HPDE6-E6E7 (cell line): ENCODE measurements around the gene IL1RN.
A peak's percentile ranks its signal among the peaks of the same experiment; 100 is the strongest.
"Not testable (repeated sequence)": the region's sequence is repeated elsewhere in the genome, so short reads cannot be mapped to it uniquely, and the experiment has no call there.

ENCODE experiments used
- DNase-seq: peaks from one replicate; pipeline ENCODE4 v3.0.0; 2011; ENCODE audit warnings: missing footprints; ENCODE audit errors: extremely low spot score

IL1RN gene, protein sequence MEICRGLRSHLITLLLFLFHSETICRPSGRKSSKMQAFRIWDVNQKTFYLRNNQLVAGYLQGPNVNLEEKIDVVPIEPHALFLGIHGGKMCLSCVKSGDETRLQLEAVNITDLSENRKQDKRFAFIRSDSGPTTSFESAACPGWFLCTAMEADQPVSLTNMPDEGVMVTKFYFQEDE

DNA sequence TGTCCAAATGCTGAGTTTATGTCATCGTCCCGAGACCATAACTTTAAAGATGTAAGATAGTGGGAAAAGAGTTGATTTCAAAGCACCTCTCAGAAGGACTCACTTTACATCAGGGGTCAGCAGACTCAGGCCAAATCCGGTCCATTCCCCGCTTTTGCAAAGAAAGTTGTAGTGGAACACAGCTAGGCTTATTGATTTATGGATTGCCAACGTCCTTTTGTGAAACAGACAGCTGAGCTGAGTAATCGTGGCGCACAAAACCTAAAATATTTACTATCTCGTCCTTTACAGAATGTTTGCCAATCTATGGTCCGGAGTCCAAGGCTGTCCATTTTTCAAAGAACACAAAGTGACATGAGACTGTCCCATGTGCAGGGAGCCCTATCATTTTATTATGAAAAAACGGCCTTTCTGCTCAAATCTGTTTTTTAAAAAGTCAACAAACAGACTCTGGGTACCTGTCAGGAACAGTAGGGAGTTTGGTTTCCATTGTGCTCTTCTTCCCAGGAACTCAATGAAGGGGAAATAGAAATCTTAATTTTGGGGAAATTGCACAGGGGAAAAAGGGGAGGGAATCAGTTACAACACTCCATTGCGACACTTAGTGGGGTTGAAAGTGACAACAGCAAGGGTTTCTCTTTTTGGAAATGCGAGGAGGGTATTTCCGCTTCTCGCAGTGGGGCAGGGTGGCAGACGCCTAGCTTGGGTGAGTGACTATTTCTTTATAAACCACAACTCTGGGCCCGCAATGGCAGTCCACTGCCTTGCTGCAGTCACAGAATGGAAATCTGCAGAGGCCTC, at the start of gene IL1RN:
TSS of gene IL1RN (plus strand) at position 754 of the 801 bp plus-strand sequence. CDS start at position 781, 27 bp downstream.
- no peak for DNase-seq

DNA sequence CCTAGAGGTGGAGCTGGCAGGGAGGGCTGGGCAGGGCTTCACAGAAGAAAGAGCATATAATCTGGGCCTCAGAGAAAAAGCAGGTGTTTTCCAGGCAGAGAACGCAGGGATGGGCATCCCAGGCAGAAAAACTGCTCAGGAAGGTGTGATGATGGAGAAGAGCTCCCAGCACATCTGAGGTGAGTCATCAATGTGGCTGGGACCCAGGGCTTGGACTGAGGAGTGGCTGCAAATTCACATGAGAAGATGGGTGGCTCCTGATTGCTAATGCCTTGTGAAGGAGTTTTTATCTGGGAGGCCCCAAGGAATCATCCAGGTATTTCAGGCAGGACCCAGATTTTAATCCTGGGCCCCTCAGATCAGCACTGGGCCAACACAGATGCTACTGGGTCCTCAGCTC, 49.5 kb upstream of the IL1RN start:
- DNase-seq, result peak; percentile 89

DNA sequence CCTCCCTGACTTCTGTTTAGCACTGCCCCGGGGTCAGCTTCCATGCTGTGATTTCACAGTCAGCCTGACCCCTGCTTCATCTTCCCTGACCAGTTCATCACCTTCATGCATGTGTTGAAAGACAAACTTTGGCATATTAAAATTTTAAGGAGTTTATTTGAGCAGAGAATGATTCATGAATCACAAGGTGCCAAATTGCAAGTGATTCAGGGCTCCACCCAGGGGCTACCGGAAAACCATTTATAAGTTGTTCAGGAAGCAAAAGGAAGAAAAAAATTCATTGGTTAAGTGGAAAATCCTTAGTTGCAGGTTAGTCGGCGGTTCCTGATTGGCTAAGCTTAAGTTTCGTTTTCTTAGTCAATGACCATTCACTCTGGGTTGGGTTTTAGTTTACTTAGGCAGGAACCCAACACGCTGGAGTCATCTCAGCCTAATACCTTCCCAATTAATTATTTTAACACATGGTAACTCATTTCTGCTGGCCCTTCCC, 49.0 kb upstream of the IL1RN start:
- DNase-seq, result peak; percentile 76

DNA sequence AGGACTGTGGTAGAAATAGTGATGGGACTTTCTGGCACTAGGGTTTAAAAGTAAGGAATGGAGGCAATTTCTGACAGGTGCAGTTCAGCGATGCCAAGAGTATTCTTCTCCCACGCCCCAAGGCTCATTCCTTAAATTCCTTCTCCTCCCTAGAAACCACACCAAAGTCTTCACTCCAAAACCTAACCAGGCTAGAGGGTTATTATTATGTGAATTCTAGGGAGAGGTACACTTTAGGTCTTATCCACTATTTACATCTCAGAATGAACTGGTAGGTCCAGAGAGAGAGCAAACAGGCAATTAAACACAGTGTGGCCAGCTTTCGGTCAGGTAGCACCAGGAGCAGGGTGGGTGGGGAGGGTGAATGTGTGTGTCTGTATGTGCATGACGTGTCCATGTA, 48.3 kb upstream of the IL1RN start:
- DNase-seq, result no peak

DNA sequence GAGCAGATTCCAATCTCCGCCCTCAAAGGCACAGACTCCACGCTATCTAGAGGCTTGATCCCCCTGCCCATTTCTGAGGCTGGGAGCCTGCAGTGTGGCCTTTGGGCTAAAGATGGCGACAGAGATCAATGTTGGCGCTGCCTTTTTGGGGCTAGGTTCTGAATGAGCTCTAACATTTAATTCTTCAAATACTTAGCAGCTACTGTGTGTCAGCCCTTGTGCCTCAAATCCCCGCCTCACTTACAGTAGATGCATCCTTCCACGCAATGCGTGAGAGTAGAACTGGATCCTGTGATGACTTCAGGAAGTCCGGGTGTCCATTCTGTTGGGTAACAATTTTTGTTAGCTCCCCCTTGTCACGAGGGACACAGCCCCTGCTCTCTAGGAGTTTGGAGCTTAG, 47.3 kb upstream of the IL1RN start:
- no peak for DNase-seq

DNA sequence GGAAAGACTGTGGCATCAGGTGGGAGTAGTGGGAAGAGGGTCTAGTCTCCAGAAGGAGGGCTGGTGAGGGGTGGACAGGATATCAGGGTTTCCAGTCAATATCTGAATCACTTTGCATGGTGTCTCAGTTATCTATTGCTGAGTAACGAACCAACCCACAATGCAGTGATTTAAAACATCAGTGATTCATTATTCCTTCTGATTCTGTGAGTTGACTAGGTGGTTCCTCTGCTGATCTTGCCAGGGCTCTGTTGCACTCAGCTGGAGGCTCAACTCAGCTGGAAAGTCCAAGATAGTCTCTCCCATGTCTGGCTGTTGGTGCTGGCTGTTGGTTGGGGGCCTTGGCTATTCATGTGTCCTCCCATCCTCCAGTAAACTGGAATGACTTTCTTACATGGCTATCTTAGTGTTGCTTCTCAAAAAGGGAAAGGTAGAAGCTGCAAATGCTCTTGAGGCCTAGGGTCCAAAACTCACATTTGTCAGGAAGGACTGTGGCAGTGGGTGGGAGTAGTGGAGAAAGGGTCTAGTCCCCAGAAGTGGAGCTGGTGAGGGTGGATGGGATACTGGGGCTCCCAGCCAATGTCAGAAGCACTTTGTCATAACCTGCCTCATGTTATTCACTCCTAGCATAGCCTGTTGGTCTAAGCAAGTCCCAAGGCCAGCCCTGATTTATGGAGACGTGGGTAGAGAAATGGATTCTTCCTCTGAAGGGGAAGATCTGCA, 45.7 kb upstream of the IL1RN start:
- DNase-seq, result no peak

DNA sequence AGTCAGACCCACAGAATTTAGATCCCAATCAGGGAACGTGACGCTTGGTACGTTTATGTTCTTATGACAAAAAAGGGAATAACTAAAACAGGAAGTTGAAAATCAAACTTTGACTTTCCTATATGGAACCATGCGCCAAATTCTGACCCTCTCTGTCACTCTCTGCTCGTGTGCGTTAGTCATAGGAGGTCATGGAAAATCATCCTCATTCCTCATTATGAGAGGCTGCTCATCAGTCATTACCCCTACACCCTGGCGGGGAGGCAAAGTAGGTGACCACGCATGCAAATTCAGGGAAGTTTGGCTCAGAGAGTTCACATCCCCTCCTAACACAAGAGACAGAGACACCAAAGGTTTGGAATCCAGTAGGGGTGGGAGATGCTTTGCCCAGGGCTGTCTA, 44.1 kb upstream of the IL1RN start:
- no peak for DNase-seq

DNA sequence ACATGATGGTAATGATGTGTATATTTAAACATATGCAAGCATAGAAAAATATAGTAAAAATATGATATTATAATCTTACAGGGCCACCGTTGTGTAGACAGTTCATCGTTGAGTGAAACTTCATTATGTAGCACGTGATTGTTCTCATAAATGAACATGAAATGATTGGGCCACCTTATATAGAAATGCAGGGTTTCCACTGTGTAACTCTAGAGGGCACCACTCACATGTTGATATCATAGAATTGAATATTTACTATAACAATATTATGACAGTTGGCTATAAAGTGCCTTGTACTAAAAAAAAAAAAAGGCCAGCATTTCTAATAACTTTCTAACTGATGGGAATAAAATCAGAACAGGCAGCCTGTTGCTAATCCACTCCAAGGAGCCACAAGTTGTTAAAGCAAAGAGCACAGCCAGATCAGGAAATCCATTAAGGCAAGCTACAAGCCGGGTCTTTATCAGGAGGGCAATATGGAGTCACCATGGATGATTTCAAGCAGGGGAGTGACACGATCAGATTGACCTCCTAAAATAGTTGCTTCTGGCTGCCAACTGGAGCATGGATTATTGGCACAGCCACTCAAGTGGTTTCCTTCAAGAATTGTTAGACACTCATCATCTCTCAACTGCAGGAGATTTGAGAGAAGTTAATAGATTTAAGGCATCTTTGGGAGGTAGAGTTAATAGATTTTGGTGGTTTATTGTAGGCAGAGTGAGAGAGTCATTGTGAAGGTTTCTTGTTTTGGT, 43.0 kb upstream of the IL1RN start:
- DNase-seq, result no peak

DNA sequence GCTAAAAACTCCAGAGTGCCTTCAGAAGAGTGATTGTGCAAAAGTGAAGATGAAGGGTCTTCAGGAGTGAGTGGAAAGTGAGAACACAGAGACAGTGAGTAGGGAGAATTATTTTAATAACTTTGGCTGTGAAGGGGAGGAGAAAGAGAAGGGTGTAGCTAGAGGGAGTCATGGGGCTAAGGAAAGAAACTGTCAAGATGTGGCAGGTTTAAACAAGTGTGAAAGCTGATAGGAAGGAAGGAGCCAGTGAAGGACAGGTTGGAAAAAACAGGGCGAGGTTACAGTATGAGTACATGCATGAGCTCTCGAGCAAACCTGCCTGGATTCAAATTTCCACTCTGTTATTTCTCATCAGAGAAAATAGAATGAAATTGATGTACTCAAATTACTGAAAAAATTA, 41.9 kb upstream of the IL1RN start:
- DNase-seq, result peak; percentile 87

DNA sequence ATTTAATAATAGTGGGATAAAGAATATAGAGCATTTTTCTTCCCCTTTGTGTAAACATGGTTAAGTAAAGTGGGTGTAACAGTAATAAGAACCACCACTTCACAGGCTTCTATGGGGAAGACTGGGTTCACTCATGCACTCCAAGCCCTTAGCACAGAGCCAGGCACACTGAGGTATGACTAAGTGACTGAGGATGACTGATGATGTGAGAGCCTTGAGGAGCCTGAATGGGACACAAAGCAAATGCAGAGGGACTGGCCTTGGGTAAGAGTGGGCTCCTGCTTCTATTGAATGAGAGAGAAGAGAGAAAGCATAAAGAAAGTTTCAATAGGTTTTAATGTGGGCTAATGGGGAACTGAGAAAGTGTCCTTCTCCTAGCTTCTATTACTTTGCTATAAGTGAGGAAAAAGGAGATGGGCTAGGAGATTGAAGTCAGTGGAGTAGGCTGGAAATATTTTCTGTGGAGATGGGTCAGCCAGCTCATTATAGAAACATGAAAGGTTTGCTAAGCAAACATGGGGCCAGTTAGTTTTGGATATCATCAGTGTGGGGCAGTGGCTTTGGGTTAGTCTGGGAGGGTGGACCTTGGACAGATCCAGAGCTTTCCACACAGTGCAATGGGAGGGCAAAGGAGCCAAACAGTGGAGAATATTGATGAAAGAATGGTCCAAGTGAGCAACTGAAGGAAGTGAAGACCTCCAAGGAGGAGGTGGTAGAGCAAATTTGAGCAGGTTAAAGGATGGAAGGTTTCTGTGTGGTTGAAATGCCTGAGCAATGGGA, 39.0 kb upstream of the IL1RN start:
- no peak for DNase-seq

DNA sequence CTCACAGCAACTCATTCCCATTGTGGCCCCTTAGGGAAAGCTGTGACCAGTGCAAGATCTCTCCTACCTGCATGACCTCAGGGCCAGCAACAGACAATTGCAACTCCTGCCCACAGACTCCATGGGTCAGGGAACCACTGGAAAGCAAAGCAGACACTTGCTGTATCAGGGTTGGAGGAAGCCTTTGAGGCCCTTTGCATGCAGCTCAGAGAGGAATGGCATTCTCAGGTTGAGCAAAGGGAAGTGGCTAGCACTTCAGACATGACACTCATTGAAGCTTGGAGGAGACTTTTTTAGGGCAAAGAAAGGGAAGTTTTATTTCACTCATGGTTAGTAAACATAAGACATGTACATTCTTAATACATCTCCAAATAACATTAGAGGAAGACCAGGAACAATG, 37.5 kb upstream of the IL1RN start:
- DNase-seq, result no peak

DNA sequence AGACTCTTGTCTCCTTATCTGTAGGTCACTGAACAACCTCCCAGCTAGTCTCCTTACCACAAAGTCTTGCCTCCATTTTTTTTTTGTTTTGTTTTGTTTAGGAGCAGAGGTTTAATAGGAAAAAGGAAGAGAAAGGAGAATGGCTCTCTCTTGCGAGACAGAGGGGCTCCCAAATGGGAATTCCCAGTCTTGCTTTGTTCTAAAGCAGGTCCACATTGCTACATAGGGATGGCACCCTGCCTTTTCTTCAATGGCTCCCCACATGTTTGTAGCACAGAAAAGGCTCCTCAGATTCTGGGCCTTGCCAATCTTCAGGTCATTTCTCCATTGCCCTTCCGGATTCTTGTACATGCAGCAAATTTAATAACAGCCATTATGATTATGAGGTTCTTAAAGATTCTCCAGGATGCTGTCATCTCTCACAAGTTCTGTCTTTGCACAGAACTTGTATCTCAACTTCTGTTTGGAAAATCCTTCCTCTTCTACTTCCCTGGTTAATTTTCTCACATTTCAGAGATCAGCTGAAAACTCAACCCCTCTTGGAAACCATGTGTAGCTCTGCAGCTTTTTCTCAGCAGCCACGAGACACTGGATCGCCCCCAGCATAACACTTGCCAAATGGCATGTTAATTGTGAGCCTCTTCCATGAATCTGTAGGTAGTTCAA, 36.0 kb upstream of the IL1RN start:
- DNase-seq, result no peak

DNA sequence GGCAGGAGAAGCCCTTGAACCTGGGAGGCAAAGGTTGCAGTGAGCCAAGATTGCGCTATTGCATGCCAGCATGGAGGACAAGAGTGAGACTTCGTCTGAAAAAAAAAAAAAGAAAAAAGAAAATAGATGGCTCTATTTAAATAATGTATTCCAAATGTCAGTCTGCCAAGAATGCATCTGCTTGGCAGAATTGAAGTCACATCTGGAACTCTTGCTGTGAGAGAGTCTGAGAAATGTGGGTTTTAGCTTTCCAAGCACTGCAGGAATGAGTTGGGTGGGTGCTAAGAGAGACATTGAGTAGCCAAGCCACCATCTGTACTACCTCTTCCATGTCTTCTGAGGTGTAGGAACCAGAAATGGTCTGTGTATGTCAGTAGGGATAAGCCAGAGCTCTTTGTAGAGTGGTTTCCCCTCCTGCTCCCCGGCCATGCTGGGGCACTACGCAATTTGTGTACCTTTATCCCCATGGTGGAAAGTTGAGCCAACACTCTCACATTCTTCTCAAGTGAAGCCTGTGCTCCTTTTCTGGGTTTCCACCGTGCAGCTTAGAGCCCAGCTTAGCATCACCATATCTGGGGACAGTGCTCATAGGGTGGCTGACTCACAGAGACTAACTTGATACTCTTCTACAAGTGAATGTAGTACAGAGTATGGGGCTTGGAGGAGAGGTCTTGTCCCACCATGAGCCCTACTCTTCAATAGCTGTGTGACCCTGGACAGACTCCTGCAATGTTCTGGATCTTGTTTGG, 34.4 kb upstream of the IL1RN start:
- DNase-seq, result no peak

DNA sequence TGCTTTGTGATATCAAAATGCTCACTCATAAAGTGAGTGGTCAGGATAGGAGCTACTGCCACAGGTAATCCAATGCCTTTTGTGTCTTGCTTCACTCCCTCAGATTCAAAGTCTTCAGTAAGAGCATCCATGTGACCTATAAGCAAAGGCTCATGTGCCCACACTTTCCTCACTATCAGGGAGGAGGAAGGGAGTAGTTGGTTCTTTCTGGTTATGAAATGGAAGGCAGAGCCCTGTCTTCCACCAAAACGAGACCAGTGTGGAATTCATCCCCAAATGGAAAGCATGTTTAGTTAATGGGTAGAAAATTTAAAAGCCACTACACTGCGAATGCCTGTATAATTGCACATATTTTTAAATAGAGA, 33.8 kb upstream of the IL1RN start:
- no peak for DNase-seq

DNA sequence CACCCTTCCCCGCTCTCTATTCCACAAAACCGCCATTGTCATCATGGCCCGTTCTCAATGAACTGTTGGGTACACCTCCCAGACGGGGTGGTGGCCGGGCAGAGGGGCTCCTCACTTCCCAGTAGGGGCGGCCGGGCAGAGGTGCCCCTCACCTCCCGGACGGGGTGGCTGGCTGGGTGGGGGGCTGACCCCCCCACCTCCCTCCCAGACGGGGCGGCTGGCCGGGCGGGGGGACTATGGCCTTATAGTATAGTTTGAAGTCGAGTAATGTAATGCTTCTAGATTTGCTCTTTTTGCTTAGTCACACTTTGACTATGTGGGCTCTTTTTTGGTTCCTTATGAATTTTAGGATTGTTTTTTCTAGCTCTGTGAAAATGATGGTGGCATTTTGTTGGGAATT, 31.1 kb upstream of the IL1RN start:
- DNase-seq, result not testable (repeated sequence)

DNA sequence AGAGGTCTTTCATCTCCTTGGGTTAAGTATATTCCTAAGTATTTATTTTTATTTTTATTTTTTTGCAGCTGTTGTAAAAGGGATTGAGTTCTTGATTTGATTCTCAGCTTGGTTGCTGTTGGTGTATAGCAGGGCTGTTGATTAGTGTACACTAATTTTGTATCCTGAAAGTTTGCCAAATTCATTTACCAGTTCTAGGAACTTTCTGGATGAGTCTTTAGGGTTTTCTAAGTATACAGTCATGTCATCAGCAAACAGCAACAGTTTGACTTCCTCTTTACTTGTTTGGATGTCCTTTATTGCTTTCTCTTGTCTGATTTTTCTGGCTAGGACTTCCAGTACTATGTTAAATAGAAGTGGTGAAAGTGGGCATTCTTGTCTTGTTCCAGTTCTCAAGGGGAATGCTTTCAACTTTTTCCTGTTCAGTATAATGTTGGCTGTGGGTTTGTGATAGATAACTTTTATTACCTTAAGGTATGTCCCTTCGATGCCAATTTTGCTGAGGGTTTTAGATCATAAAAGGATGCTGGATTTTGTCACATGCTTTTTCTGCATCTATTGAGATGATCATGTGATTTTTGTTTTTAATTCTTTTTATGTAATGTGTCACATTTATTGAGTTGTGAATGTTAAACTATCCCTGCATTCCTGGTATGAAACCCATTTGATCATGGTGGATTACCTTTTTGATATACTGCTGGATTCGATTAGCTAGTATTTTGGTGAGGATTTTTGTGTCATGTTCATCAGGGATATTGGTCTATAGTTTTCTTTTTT, 30.4 kb upstream of the IL1RN start:
- DNase-seq, result not testable (repeated sequence)

DNA sequence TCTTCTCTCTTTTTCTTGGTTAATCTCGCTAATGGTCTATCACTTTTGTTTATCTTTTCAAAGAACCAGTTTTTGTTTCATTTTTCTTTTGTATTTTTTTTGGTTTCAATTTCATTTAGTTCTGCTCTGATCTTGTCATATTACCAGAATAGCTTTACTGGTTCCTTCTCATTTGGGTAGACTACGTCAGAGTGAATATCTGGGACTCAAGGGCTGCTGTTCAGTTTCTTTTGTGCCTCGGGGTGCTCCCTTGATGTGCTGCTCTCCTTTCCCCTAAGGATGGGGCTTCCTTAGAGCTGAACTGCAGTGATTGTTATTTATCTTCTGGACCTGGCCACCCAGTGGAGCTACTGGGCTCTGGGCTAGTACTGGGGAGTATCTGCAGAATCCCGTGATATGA, 29.4 kb upstream of the IL1RN start:
- DNase-seq, result no peak

DNA sequence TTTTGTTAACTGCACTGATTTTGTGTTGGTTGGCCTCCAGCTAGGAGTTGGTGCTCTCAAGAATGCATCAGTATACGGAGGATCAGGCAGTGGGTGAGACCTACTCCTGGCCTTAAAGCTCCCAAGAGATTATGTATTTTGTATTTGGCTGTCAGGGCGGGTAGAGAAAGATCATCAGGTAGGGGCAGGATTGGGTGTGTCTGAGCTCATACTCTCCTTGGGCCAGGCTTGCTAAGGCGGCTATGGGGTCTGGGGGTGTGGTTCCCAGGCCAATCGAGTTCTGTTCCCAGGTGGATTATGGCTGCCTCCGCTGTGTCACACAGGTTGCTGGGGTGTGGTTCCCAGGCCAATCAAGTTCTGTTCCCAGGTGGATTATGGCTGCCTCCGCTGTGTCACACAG, 28.9 kb upstream of the IL1RN start:
- no peak for DNase-seq

DNA sequence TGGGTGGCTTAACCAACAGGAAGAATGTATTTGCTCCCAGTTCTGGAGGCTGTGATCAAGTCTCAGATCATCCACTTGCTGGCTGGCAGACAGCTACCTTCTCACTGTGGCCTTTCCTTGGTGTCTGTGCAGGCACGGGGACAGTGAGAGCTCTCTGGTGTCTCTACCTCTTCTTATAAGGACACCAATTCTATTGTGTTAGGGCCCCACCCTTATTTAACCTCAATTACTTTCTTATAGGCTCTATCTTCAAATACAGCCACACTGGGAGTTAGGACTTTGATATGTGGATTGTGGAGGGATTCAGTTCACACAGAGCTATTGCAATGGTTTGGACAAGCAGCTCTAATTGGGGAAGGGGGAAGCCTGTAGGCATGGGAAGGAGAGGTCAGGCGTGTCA, 25.3 kb upstream of the IL1RN start:
- DNase-seq, result no peak
